ENCODE data around the gene ARHGAP15.

DNA sequence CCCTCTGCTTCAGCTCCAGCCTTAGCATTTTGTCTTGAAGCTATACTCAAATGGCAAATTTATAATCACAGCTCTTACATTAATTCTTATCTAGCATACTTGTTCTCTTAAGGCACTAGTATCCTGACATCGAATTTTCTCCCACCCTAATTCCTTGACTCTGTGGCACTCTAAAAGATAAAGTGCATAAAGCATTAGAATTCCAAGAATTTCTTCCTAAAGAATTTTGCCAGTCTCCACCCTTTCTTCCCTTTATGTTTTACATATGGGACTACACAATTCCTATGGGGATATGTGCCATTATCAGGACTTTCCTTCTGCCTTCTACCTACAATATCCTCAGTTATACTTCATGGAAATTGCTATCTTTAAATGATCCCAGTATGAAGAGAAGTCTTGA lies 560.3 kb downstream of the ARHGAP15 start:
- TF ChIP-seq, protein P1, sequence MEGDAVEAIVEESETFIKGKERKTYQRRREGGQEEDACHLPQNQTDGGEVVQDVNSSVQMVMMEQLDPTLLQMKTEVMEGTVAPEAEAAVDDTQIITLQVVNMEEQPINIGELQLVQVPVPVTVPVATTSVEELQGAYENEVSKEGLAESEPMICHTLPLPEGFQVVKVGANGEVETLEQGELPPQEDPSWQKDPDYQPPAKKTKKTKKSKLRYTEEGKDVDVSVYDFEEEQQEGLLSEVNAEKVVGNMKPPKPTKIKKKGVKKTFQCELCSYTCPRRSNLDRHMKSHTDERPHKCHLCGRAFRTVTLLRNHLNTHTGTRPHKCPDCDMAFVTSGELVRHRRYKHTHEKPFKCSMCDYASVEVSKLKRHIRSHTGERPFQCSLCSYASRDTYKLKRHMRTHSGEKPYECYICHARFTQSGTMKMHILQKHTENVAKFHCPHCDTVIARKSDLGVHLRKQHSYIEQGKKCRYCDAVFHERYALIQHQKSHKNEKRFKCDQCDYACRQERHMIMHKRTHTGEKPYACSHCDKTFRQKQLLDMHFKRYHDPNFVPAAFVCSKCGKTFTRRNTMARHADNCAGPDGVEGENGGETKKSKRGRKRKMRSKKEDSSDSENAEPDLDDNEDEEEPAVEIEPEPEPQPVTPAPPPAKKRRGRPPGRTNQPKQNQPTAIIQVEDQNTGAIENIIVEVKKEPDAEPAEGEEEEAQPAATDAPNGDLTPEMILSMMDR (IDR thresholded peaks at IDR 0.05; ENCODE audit: low read depth, low read length, poor library complexity, severe bottlenecking) = no peak
- no peak for TF ChIP-seq EZH2phosphoT487 (IDR thresholded peaks at IDR 0.05; ENCODE audit: borderline replicate concordance, low read length)
